ENCODE measurements around the gene TFPI.
"Not testable (repeated sequence)": the region's sequence is repeated elsewhere in the genome, so short reads cannot be mapped to it uniquely, and the experiment has no call there.

Gene TFPI

GRCh38 chr2:187554704-187555082 is 458 bp upstream of the TFPI start:
- DNase-seq (ENCODE audit: low read depth in 1 of 2, low spot score in 1 of 2): no peak

GRCh38 chr2:187552828-187553681 is 1.2 kb downstream of the TFPI start:
- DNase-seq (ENCODE audit: low read depth in 1 of 2, low spot score in 1 of 2): no peak

DNA sequence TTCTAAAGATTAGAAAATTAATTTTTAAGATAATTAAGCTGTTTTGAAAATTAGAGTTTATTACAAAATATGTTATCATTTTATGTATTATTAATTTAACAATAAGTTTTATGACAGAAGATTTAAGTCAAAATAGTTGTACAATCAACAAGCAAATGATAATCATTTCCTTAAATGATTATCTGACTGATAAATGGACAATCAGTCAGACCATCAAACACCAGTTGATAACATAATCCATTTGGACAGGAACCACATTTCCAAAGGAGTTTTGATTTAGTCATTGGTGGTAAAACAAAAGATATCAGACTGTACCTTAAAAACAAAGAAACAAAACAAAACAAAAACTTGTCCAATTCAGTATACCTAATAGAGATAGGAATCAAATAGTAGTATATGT is 1.9 kb downstream of the TFPI start:
- no peak for DNase-seq (ENCODE audit: low read depth in 1 of 2, low spot score in 1 of 2)

DNA sequence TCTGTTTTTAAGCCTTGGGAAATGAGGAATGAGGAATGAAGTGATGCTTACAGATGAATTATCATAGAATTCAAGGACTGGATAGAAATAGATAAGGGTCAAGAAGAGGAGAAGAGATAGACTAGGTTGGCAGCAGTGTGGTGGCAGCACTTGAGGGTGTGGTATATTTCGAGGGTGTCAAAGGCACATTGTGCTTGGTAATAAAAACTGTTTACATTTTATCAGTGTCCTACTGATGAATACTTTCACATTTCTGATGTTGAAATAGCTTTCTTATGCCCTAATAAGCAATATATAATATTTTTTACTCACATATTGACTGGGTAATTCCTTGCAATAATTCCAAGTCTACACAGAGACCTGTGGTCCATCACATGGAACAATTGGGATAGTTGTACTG is 3.4 kb downstream of the TFPI start:
- no peak for DNase-seq (ENCODE audit: low read depth in 1 of 2, low spot score in 1 of 2)

DNA sequence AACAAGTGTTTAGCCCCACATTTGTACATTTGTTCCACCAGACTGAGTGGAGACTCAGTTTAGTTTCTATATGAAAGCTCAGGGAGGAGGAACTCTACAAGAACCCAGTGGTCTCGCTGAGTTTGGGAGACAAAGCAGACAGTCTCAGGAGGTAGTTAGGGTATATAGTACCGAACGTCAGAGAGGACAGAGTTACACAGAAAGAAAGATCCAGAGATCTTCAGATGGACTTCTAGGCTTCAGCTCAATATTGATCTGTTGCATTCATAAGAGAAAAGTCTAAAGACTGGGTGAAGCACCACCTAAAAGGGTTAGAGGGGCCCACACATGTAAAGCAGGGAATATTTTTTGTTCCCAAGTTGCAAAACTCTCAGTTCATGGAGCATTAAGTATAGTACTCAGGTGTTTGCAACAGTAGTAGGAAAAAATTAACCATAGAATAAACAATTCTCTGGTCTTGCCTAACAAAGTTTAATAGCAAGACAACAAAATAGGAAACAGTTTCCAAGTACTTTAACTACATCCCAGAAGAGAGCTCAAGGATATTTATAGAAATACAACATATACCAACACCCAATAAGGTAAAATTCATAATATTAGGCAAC is 4.2 kb downstream of the TFPI start:
- DNase-seq (ENCODE audit: low read depth in 1 of 2, low spot score in 1 of 2): no peak

GRCh38 chr2:187549193-187549592 is 5.0 kb downstream of the TFPI start:
- no peak for DNase-seq (ENCODE audit: low read depth in 1 of 2, low spot score in 1 of 2)

- DNase-seq (ENCODE audit: low read depth in 1 of 2, low spot score in 1 of 2): no peak
Observed at GRCh38 chr2:187548656-187549055, 5.6 kb downstream of the TFPI start.

DNA sequence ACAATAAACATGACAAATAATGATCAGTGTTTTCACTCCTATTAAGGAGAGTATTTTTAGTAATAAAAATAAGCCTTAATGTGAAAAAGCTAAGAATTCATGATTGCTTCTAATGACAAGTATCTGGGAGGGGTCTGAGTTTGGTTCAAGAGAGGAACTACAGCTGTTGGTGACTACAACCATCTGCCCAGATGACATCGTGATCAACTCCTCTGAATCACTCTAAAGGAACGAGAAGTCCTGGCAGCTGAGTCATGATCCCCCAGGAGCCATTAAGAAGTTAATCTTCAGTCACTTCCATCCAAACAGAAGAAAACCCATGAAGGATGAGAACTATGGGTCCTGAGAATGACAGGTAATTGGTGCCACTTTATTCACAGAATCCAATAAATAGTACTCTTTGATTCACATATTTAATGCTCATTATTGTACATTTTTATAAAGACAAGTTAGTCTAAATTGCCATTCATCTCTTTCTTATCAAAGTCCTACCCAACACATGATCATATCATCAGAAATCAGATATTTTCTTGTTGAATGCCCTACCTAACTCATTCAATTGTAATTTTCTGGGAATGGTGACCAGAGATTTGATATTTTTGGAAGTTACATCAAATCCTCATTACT is 6.8 kb downstream of the TFPI start:
- DNase-seq (ENCODE audit: low read depth in 1 of 2, low spot score in 1 of 2): no peak

DNA sequence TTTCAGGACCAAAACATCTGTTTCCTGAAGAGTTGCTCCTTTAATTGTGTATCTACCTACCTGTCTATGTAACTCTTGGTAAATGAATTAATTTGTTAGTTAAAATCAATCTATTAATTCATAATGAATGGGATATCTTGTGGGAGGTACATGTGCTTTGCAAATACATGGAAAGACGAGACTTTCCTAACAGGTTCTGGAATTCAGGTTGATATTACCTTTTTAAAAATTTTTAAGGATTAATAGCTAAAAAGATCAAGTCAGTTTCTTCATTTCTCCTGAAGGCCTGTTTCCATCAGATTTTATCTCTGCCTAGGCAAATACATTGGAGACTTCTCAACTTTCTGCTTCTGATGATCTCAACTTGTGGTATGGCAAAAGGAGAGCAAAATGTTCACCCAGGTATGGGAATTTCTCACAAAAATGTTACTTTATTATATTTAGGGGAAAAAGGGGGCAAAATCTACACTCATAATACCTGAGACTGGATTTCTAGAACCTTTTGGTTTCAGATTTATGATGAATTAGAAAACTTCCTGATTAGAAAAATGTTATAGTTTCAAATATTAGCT is 7.4 kb downstream of the TFPI start:
- DNase-seq (ENCODE audit: low read depth in 1 of 2, low spot score in 1 of 2): no peak

DNA sequence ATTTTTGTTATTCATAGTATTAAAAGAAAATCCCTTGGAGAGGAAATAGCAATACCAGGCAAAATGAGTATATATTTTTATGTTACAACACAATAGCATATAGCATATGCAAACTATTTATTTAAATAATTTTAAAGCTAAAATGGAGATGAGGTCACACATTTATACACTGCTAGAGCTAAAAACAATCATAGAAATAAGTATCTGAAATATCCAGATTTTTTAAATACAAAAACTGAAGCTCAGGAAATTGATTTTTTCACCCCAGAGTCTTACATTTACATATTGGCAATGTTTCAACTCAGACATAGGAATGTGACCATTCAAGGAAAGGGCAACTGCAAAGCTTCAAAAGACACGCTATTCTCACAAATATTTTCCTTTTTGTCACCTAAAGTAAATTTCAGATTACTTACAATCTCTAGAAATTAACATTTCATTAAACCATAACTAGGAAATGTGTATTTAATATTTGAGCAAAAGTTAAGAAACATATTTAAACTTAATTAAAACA is 8.9 kb downstream of the TFPI start:
- DNase-seq (ENCODE audit: low read depth in 1 of 2, low spot score in 1 of 2): no peak

DNA sequence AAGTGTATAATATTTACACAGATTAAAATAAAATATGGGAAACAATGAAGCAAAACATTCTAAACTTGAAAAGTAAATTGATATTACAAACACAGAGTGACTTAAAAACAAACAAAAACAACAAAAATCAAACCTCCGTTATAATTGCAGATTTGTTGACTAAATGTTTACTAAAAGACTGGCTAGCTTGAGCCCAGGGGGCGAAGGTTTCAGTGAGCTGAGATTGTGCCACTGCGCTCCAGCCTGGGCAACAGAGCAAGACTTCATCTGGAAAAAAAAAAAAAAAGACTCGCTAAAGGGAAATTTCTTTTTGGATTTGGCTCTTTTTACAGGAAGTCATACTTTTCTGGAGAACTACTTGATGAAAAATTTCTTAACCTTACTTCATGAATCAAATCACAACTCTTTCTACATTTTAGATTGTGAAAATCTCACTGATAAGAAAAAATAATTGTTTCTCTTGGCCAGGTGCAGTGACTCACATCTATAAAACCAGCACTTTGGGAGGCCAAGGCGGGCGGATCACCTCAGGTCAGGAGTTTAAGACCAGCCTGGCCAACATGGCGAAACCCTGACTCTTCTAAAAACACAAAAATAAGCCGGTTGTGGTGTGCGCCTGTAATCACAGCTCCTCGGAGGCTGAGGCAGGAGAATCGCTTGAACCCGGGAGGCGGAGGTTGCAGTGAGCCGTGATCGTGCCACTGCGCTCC is 9.7 kb downstream of the TFPI start:
- DNase-seq (ENCODE audit: low read depth in 1 of 2, low spot score in 1 of 2): no peak

- DNase-seq (ENCODE audit: low read depth in 1 of 2, low spot score in 1 of 2): no peak
Observed at GRCh38 chr2:187543488-187543887, 10.7 kb downstream of the TFPI start.

- DNase-seq (ENCODE audit: low read depth in 1 of 2, low spot score in 1 of 2): no peak
Observed at GRCh38 chr2:187542123-187542522, 12.1 kb downstream of the TFPI start.

DNA sequence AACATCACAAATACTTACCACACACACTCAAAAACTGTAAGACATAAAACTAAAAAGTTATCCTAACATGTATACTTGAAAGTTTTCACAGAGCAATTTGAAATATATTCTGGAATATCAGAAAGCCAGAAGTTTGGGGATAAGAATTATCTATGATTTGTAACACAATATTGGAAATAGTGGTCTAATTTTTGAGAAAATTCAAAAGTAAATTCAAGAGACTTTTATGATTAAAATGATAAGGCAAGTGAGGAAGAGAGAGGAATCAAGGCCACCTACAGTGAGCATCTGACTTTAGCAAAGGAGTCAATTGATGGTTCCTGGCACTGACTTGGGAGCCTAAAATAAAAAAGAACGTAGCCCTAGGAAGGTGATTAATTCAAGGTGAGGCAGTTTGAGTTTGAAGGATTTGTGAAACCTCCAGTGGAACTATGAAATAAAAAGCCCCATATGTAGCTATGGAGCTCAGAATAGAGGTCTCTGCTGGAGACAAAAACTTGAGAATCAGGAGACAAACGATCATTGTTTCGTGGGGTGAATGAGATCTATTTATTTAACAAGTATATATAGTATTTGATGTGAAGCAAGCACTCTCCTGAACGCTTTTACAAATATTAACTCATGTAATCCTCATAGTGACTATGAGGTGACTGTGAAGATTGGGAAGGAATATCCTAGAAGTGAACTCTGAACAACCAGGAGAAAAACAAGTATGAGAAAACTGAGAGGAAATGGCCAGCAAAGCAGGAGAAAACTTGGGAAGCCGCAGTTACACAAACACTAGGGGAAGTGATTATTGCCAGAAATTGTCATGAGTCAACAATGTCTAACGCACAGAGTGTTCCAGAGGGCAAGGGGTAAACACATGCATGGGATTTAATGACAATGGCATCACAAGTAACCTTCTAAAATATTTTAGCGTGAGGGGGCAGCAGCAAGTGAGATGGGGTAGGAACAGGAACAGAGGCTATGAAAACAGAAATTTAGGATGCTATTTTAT is 12.8 kb downstream of the TFPI start:
- no peak for DNase-seq (ENCODE audit: low read depth in 1 of 2, low spot score in 1 of 2)

- DNase-seq (ENCODE audit: low read depth in 1 of 2, low spot score in 1 of 2): not testable (repeated sequence)
Observed at GRCh38 chr2:187538222-187538621, 16.0 kb downstream of the TFPI start.

DNA sequence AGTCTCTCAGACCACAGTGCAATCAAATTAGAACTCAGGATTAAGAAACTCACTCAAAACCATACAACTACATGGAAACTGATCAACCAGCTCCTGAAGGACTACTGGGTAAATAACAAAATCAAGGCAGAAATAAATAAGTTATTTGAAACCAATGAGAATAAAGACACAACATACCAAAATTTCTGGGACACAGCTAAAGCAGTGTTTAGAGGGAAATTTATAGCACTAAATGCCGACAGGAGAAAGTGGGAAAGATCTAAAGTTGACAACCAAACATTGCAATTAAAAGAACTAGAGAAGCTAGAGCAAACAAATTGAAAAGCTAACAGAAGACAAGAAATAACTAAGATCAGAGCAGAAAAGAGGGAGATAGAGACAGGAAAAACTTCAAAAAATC is 18.9 kb downstream of the TFPI start:
- DNase-seq (ENCODE audit: low read depth in 1 of 2, low spot score in 1 of 2): not testable (repeated sequence)

GRCh38 chr2:187532333-187533120 is 21.7 kb downstream of the TFPI start:
- no peak for DNase-seq (ENCODE audit: low read depth in 1 of 2, low spot score in 1 of 2)

- DNase-seq (ENCODE audit: low read depth in 1 of 2, low spot score in 1 of 2): no peak
Observed at GRCh38 chr2:187529977-187530721, 24.1 kb downstream of the TFPI start.
